COLO668 (cell line): ENCODE results near the gene ZNF765.
"Not testable (repeated sequence)": the region's sequence is repeated elsewhere in the genome, so short reads cannot be mapped to it uniquely, and the experiment has no call there.

Experiments
- DNase-seq: peaks from one replicate; lab custom pipeline; 2025; ENCODE audit not compliant: unreplicated experiment; lab: John Stamatoyannopoulos, UW

Gene ZNF765

DNA sequence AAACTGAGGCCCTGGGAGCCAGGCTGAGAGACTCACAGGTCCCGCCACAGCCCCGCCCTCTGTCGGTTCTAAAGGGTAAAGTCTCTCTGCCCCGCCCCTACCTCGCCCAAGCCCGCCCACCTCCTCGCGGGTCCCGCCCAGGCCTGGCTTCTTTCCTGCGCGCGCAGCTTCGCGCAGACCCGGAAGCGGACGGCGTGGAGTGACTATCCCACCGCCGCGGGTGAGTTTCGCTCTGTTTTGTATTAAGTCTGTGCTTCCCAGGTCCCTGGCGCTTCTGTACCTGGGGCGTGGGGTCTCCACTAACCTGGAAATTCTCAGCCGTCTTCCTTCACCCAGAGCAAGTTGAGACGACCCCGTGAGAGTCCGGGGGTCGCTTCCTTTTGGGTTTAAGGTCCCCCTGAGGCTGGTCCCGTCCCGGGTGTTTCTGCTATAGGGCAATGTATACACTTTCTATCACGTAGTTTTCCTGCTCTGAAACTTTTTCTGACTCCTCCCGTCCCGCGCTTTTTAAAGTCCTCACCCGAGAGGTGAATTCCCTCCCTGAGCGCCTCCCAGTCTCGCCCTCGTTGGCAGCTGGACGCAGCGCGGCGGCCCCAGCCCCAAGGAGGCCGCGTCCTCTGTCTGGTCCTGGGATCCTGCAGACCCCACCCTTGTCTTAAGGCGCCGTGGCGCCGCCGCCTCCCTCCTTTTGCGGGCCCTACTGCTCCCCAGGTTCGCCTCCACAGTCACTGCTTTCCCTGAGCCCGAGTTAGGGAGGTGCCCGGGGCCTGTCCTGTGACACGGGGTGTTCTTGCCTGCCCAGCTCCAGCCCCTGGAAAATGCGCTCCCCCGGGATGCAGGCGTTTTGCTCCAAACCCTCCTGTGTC is at the start of gene ZNF765:
Gene ZNF765 (plus strand): TSS at position 176 of the 866 bp plus-strand sequence. CDS start 2,867 bp downstream, outside the sequence.
- peak; percentile 93 for DNase-seq

DNA sequence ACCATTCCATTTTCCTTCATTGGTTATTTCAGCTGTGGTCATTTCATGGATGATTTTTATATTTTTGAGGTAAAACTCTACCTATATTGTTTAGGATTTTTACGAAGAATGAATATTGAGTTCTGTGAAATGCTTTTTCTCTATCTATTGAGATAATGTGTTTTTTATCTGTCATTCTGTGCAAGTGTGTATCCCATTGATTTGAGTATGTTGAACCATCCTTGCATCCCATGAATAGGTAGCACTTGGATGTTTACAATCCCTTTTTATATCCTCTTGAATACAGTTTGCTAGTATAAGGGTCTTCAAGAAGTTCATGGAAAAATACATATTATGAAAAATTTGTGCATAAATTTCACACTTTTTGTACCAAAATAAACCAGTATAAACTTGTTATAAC is 39.2 kb upstream of the ZNF765 start:
- no peak for DNase-seq

DNA sequence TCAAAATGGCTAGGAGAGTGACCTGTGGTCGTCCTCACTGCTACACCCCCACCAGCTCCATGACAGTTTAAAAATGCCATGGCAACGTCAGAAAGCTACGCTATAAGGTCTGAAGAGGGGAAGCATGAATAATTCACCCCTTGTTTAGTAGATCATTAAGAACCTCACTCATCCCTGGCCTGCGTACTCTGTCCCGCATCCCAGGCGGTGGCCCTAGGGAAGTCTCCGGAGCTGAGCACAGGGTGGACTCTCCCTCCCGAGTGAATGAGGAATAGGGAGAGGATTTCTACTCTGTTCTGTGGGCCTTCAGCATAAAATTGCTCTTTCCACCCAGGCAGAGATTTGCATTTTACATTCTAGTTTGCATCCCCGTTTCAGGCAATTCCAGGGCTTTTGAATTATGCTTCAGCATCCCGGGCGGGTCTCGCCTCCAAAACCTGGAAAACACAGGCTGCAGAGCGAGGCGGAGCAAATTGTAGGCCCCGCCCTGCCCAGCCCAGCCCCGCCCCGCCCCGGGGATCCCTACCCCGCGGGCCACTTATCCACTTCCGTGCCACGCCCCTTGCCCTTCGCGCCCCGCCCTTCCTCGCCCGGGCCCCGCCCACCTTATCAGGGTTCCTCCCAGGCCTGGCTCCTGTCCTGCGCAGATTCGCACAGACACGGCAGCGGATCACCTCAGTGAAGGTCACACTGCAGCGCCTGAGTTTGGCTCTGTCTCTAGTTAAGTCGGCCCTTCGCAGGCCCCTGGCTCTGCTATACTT is 36.9 kb upstream of the ZNF765 start:
- no peak for DNase-seq

DNA sequence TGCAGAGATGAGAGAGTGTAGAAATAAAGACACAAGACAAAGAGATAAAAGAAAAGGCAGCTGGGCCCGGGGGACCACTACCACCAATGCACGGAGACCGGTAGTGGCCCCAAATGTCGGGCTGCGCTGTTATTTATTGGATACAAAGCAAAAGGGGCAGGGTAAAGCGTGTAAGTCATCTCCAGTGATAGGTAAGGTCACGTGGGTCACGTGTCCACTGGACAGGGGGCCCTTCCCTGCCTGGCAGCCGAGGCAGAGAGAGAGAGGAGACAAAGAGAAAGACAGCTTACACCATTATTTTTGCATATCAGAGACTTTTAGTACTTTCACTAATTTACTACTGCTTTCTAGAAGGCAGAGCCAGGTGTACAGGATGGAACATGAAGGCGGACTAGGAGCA is 34.9 kb upstream of the ZNF765 start:
- DNase-seq = not testable (repeated sequence)

- DNase-seq = peak; percentile 94
These were observed 29.6 kb upstream of the ZNF765 start, which contains the start of gene ZNF525 for GRCh38 chr19:53365134-53365898. Gene ZNF525 (plus strand): TSS chr19:53365705. CDS start chr19:53372282, 6,577 bp downstream.

- DNase-seq = peak; percentile 50
These were observed 29.0 kb upstream of the ZNF765 start for GRCh38 chr19:53365899-53366493.

- DNase-seq = no peak
These were observed 22.8 kb upstream of the ZNF765 start for GRCh38 chr19:53372196-53372595.

DNA sequence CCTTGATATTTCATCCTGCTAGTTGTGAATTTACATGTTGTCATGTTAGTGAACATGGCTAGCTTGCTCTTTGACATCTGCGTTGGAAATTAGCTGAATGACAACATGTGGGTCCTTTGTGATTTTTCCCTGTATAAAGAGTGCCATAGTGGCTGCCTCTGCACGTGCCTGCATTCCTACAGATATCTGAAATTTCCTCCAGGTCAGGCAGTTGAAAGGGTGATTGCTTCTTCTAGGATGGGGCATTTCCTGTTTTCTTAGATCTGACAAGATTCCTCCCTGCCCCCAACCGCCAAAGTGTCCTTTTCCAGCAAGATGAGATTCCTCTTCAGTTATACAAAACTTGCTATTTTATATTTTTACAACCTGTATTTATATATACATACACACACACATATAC is 20.7 kb upstream of the ZNF765 start:
- no peak for DNase-seq

GRCh38 chr19:53374743-53375142 is 20.2 kb upstream of the ZNF765 start:
- DNase-seq = no peak

GRCh38 chr19:53381376-53381775 is 13.6 kb upstream of the ZNF765 start:
- DNase-seq = no peak

DNA sequence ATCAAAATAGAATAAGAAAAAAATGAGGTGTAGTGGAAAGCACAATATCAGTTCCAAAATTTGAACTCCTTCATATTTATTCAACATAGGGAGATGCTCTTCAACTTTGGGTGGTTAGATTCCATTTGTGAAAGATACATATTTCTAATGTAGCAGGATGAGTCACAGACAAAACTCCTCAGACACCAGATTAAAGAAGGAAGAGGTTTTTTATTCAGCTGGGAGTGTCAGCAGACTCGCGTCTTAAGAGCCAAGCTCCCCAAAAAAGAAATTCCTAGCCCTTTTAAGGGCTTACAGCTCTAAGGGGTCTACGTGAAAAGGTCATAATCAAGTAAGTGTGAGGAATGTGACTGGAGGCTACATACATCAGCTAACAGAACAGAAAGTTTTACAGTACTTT is 6.8 kb upstream of the ZNF765 start:
- DNase-seq = no peak

DNA sequence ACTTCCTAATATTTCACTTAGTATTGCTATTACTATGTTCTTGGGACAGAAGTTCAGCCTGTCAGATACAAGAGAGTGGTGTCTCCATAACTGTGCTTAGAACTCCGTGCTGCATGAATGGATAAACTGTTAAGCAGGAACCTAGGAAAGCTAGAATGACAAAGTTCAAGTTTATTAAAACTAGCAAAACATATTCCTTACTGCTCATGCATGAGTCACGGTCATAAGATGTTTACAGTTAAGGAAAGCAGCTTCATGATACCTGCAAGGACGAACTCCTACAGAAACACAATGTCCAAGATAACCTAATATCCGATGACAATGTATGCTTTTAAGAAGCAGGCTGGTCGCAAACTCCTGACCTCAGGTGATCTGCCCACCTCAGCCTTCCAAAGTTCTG is 6.0 kb upstream of the ZNF765 start:
- no peak for DNase-seq

DNA sequence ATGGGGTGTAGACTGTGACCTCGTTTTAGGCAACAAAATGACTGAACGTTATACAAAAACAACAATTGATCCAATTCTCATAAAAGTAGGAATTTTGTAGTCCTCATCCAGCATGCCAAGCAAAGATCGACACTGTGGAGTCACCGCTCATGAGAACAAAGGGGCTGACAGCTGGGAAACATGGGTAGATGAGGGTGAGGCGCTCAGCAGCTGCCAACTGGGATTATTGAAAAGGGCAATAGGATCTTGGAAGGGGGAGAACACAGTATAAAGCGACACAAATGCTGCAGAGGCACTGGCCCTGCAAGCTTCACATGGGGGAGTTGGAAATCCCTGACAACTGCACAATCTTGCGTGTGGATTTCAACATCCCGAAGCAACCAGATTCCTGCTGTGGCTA is 5.4 kb upstream of the ZNF765 start:
- DNase-seq = no peak

- no peak for DNase-seq
These were observed 5.0 kb upstream of the ZNF765 start for GRCh38 chr19:53389978-53390377.

GRCh38 chr19:53394522-53394973 is 401 bp upstream of the ZNF765 start:
- peak; percentile 32 for DNase-seq

DNA sequence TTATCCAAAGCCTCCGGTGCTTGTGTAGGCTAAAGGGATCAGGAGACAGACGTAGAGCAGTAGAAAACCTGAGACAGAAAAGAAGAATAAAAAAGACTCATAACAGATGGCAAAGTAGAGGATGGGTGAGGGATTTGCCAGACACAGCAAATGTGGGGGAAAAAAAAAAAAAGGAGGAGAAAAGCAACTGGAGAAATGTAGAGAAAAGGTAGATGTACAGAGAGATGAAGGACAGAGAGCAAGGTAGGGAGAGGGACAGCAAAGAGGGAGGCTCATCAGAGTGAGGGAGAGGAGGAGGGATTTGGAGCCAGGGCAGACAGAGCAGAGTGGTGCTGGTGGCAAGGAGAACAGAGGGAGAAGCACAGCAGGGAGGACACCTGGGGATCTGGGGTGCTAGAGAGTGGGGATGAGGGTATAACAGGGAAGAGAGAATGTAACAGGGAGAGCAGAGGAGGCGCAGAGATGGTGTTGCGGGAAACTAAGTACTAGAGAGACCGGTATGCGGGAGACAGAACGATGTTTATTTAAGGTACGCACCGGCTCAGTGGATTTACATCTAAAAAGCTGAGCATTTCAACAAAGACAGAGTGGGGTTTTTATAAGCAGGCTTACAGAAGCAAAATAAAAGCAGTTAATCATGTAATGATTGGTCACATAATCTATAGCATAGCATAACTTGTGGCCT is 1.0 kb downstream of the ZNF765 start:
- not testable (repeated sequence) for DNase-seq

- DNase-seq = no peak
These were observed 1.5 kb downstream of the ZNF765 start for GRCh38 chr19:53396525-53396868.

GRCh38 chr19:53397918-53398317 is 3.0 kb downstream of the ZNF765 start:
- not testable (repeated sequence) for DNase-seq

GRCh38 chr19:53409505-53410204 is 14.7 kb downstream of the ZNF765 start:
- DNase-seq = no peak
